ENCODE results near the gene KRT2. TPM values are rescaled to one million over a fixed set of nuclear protein-coding genes. Genes with fewer than 3 reads are reported as not detected.

Gene KRT2
- total and polyA plus RNA-seq, 2 of the 4 experiments (the other 2 are of a cell fraction), result not detected

- Histone ChIP-seq H2AK5ac (ENCODE audit: low read depth, low read length) (no peak overlapping the region), H3K4ac (ENCODE audit: low read depth, low read length) (no peak overlapping the region), H2AK9ac (replicated peaks; ENCODE audit: low read depth, low read length, poor library complexity) (no peak overlapping the region), H2BK5ac (ENCODE audit: low read depth, low read length, poor library complexity, severe bottlenecking) (no peak overlapping the region), H2BK20ac (ENCODE audit: low read depth, low read length) (no peak overlapping the region), H4K91ac (ENCODE audit: insufficient read depth, low read depth, low read length) (no peak overlapping the region), H2BK120ac (ENCODE audit: low read depth, low read length) (no peak overlapping the region), H3K14ac (replicated peaks; ENCODE audit: low read depth, low read length) (no peak overlapping the region), H3K27ac (ENCODE audit: insufficient read depth, low read length) (no peak overlapping the region), H3K56ac (ENCODE audit: extremely low read depth, insufficient read depth, low read length) (no peak overlapping the region), H2BK15ac (ENCODE audit: low read depth, low read length) (no peak overlapping the region), H3K9me1 (ENCODE audit: insufficient read depth, low read length) (no peaks in the 10 kb centered on the region), H3K27me3 (ENCODE audit: control insufficient read depth, insufficient read depth, low read length) (peaks cover 9% of the 10 kb centered on the region; the same call in 1 of the 2 replicates), H4K8ac (ENCODE audit: low read depth in 2 of 2, low read length in 2 of 2) (no peak overlapping the region), H3K9ac (ENCODE audit: low read depth, low read length) (no peak overlapping the region), H3K4me2 (ENCODE audit: low read depth, low read length) (no peak overlapping the region), H3K4me3 (ENCODE audit: insufficient read depth, low read depth, low read length) (no peak overlapping the region), H4K20me1 (ENCODE audit: insufficient read depth, low read length) (no peaks in the 10 kb centered on the region; the same call in 1 of the 2 replicates), H3K9me3 (ENCODE audit: control insufficient read depth, insufficient read depth, low read length) (no peaks in the 10 kb centered on the region), H2AFZ (replicated peaks; ENCODE audit: low read length, poor library complexity) (no peak overlapping the region), H3K36me3 (ENCODE audit: control insufficient read depth, insufficient read depth, low read length) (no peaks in the 10 kb centered on the region), H3K18ac (ENCODE audit: low read depth, low read length) (no peak overlapping the region), H3K23ac (ENCODE audit: low read depth, low read length) (no peak overlapping the region), H3K4me1 (ENCODE audit: control insufficient read depth, insufficient read depth, low read length) (no peaks in the 10 kb centered on the region), H3K79me1 (ENCODE audit: low read depth in 1 of 2, low read length in 2 of 2) (no peaks in the 10 kb centered on the region), H4K5ac (ENCODE audit: low read depth, low read length) (no peak overlapping the region)
- dilution Hi-C loops (cut with HindIII; ENCODE audit: low sequenced_read_pairs, unreplicated experiment), result no loop called here
- CTCF ChIA-PET, result no interaction called here
- TF ChIP-seq MAZ (IDR thresholded peaks at IDR 0.05; ENCODE audit: borderline replicate concordance, low read depth, low read length) (no peak), BHLHE40 (IDR thresholded peaks at IDR 0.05; ENCODE audit: low read depth, low read length) (no peak), POLR2A (IDR thresholded peaks at IDR 0.05; ENCODE audit: low read depth, low read length) (no peak), FOS (IDR thresholded peaks at IDR 0.05; ENCODE audit: low read depth, low read length) (no peak), NFE2L2 (IDR thresholded peaks at IDR 0.05; ENCODE audit: low read depth, low read length) (no peak), RCOR1 (IDR thresholded peaks at IDR 0.05; ENCODE audit: insufficient replicate concordance, low read length) (no peak), SMC3 (IDR thresholded peaks at IDR 0.05; ENCODE audit: low read depth, low read length) (no peak), MXI1 (IDR thresholded peaks at IDR 0.05; ENCODE audit: borderline replicate concordance, low read depth, low read length) (no peak), USF2 (IDR thresholded peaks at IDR 0.05; ENCODE audit: low read depth, low read length) (no peak), MAFK (IDR thresholded peaks at IDR 0.05; ENCODE audit: low read depth, low read length) (no peak), CEBPB (IDR thresholded peaks at IDR 0.05; ENCODE audit: low read depth, low read length) (no peak), CHD1 (IDR thresholded peaks at IDR 0.05; ENCODE audit: low read depth, low read length) (no peak)
- TF ChIP-seq, protein P1, sequence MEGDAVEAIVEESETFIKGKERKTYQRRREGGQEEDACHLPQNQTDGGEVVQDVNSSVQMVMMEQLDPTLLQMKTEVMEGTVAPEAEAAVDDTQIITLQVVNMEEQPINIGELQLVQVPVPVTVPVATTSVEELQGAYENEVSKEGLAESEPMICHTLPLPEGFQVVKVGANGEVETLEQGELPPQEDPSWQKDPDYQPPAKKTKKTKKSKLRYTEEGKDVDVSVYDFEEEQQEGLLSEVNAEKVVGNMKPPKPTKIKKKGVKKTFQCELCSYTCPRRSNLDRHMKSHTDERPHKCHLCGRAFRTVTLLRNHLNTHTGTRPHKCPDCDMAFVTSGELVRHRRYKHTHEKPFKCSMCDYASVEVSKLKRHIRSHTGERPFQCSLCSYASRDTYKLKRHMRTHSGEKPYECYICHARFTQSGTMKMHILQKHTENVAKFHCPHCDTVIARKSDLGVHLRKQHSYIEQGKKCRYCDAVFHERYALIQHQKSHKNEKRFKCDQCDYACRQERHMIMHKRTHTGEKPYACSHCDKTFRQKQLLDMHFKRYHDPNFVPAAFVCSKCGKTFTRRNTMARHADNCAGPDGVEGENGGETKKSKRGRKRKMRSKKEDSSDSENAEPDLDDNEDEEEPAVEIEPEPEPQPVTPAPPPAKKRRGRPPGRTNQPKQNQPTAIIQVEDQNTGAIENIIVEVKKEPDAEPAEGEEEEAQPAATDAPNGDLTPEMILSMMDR (conservative IDR thresholded peaks at IDR 0.05; ENCODE audit: low read depth, low read length), result no peak
- in situ Hi-C loops (cut with MboI; ENCODE audit: low sequenced_read_pairs), result no loop called here
- intact Hi-C loops (cut with micrococcal nuclease), result no loop called here
- BruUV-seq (replicated peaks), result no TSS peak
- 58% methylated on average over 5 of the region's 6 CpGs; no CpG with 5 or more reads in 1 of the 2 experiments for WGBS, 2 experiments (ENCODE audit: extremely low coverage in 2 of 2, insufficient read length in 1 of 2)
- no peak for ATAC-seq (ENCODE audit: low read depth)
- no peak for DNase-seq
- POLR2A ChIA-PET (ENCODE audit: unreplicated experiment), result no interaction called here
Observed at GRCh38 chr12:52631676-52632459, 20.1 kb downstream of the KRT2 start.

Data from IMR-90 (cell line).